CD14-positive monocyte (primary cell): ENCODE results near the gene LRRC10B. TPM values are rescaled to one million over a fixed set of nuclear protein-coding genes. Genes with fewer than 3 reads are reported as not detected.
"Not testable (repeated sequence)": the region's sequence is repeated elsewhere in the genome, so short reads cannot be mapped to it uniquely, and the experiment has no call there.

Source experiments
- DNase-seq, 3 donors: peaks; one replicate each; pipeline ENCODE4 v3.0.0-alpha.2; 2011 to 2022
- H2AFZ ChIP-seq: 2 replicates; pipeline ENCODE4 v1.6.0; 2012; ENCODE audit warnings: mild to moderate bottlenecking, low read depth, low read length, inconsistent platforms; ENCODE audit not compliant: insufficient read depth, poor library complexity, severe bottlenecking
- H3K27ac ChIP-seq, 2 donors: 1 replicate in 1 of 2; 2 replicates in 1 of 2; pipeline ENCODE4 v1.5.1; 2012 to 2013; ENCODE audit warnings: low read length in 2 of 2, control low read depth in 1 of 2, inconsistent platforms in 1 of 2, low read depth in 1 of 2, mild to moderate bottlenecking in 1 of 2
- H3K27me3 ChIP-seq, 2 donors: one replicate each; pipeline versions ENCODE4 v1.6.0 to v1.6.1; 2011 to 2013; ENCODE audit warnings: low read length in 2 of 2; ENCODE audit not compliant: control insufficient read depth in 2 of 2, insufficient read depth in 2 of 2
- H3K36me3 ChIP-seq, 2 donors: replicated peaks in 1 of 2; 1 replicate in 1 of 2; 2 replicates in 1 of 2; pipeline versions ENCODE4 v1.5.1 to v1.6.1; 2012 to 2013; ENCODE audit warnings: low read length in 2 of 2, control low read depth in 1 of 2, inconsistent platforms in 1 of 2, mild to moderate bottlenecking in 1 of 2; ENCODE audit not compliant: insufficient read depth in 2 of 2, control insufficient read depth in 1 of 2
- H3K4me1 ChIP-seq, 2 donors: 1 replicate in 1 of 2; 2 replicates in 1 of 2; pipeline versions ENCODE4 v1.5.1 to v1.6.1; 2012 to 2013; ENCODE audit warnings: low read length in 2 of 2, control low read depth in 1 of 2, inconsistent platforms in 1 of 2, mild to moderate bottlenecking in 1 of 2, moderate library complexity in 1 of 2; ENCODE audit not compliant: insufficient read depth in 2 of 2, control insufficient read depth in 1 of 2
- H3K4me2 ChIP-seq: replicated peaks from 2 replicates; pipeline ENCODE3; 2012; ENCODE audit warnings: low read length, moderate library complexity, mild to moderate bottlenecking; ENCODE audit not compliant: poor library complexity, severe bottlenecking; ENCODE audit errors: extremely low read depth
- H3K4me3 ChIP-seq, 3 experiments: fragments of 200-600 bp in 1 of 3; sonication (generic) in 1 of 3; replicated peaks in 1 of 3; 1 replicate in 2 of 3; 2 replicates in 1 of 3; pipeline ENCODE4 v1.5.1; 2011 to 2013; ENCODE audit warnings: low read length in 3 of 3, mild to moderate bottlenecking in 3 of 3, control low read depth in 2 of 3, low read depth in 2 of 3, inconsistent platforms in 1 of 3, moderate library complexity in 1 of 3
- H3K79me2 ChIP-seq: 2 replicates; pipeline ENCODE4 v1.6.0; 2012; ENCODE audit warnings: mild to moderate bottlenecking, control low read depth, inconsistent platforms, low read length, moderate library complexity; ENCODE audit not compliant: insufficient read depth
- H3K9ac ChIP-seq: 2 replicates; pipeline ENCODE4 v1.6.0; 2017; ENCODE audit warnings: low read length, mild to moderate bottlenecking; ENCODE audit not compliant: insufficient read depth, poor library complexity, severe bottlenecking
- H3K9me3 ChIP-seq, 2 donors: replicated peaks in 1 of 2; 1 replicate in 1 of 2; 2 replicates in 1 of 2; pipeline versions ENCODE4 v1.5.1 to v1.6.1; 2012 to 2013; ENCODE audit warnings: low read length in 2 of 2, control low read depth in 1 of 2; ENCODE audit not compliant: control insufficient read depth in 1 of 2, insufficient read depth in 1 of 2
- H4K20me1 ChIP-seq: 2 replicates; pipeline ENCODE4 v1.6.0; 2012; ENCODE audit warnings: mild to moderate bottlenecking, low read length, control low read depth, moderate library complexity; ENCODE audit not compliant: insufficient read depth
- H3K27ac Mint-ChIP-seq, 7 donors: one replicate each; pipeline ENCODE4 v1.8.0; 2020; ENCODE audit warnings: mild to moderate bottlenecking in 7 of 7, mixed read lengths in 7 of 7, moderate library complexity in 6 of 7, inconsistent platforms in 2 of 7
- H3K27me3 Mint-ChIP-seq, 3 donors: one replicate each; pipeline ENCODE4 v1.8.0; 2021 to 2022; ENCODE audit warnings: low read depth in 3 of 3, mild to moderate bottlenecking in 3 of 3, mixed read lengths in 3 of 3, moderate library complexity in 3 of 3, inconsistent platforms in 1 of 3
- H3K36me3 Mint-ChIP-seq, 2 donors: one replicate each; pipeline ENCODE4 v1.8.0; 2020; ENCODE audit warnings: mixed read lengths in 2 of 2, inconsistent platforms in 1 of 2, mild to moderate bottlenecking in 1 of 2
- H3K4me1 Mint-ChIP-seq: one replicate; pipeline ENCODE4 v1.8.0; 2020; ENCODE audit warnings: mild to moderate bottlenecking, mixed read lengths
- H3K4me3 Mint-ChIP-seq, 2 donors: one replicate each; pipeline ENCODE4 v1.8.0; 2020; ENCODE audit warnings: mild to moderate bottlenecking in 2 of 2, mixed read lengths in 2 of 2, moderate library complexity in 1 of 2
- H3K9me3 Mint-ChIP-seq, 7 donors: one replicate each; pipeline ENCODE4 v1.8.0; 2020 to 2022; ENCODE audit warnings: mixed read lengths in 7 of 7, mild to moderate bottlenecking in 6 of 7, moderate library complexity in 6 of 7, inconsistent platforms in 2 of 7
- WGBS: methylation state at CpG from one replicate; pipeline ENCODE4 v1.1.5; 2013; ENCODE audit warnings: missing lambda C conversion rate; ENCODE audit not compliant: insufficient coverage; 5-methylcytosine and 5-hydroxymethylcytosine counted together
- intact Hi-C, 2 donors: fragments of 100-400 bp; cut with micrococcal nuclease; formaldehyde crosslinking; loops; one replicate each; pipeline versions ENCODE4 v1.15.0 to v1.15.1; 2023
- polyA plus RNA-seq, 3 donors: library from polyadenylated mRNA; depleted of rRNA in 1 of 3; unstranded in 2 of 3; stranded (reverse) in 1 of 3; fragments of 300-500 nt in 2 of 3; fragments of >200 nt in 1 of 3; fragmentation: Illumina TruSeq in 2 of 3; gene quantifications; 1 replicate in 2 of 3; 2 replicates in 1 of 3; pipeline ENCODE4 v1.2.3, GENCODE V29; 2012 to 2021
- TF ChIP-seq, protein P1 (sequence below): fragments of 200-600 bp; IDR thresholded peaks from one replicate; pipeline ENCODE4 v1.8.0; 2022; ENCODE audit warnings: antibody characterized with exemption, mild to moderate bottlenecking

Gene LRRC10B
- polyA plus RNA-seq, 3 donors, result not detected

DNA sequence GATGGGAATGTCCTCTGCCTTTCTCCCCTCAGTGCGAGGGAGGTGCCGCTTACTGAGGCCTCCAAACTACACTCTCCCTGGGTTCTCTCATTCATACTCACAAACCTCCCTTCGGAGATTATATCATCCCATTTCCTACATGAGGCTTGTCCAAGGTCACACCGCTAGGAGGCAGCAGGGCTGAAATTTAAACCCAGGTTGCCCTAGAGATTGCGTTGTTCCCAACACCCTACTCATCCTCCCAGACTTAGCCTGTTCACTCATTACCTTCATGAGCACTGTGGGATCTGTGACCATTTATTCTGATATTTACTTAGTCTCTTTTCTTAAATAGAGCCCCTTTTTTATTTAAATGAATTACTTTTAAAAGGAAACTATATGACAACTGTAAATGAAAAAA is 47.6 kb upstream of the LRRC10B start:
- Histone ChIP-seq H3K36me3 (peaks cover 9 to 14% of the 10 kb centered on the region in 2 donors), H3K9me3 (no peaks in the 10 kb centered on the region), H3K9ac (no peak overlapping the region), H3K27me3 (no peaks in the 10 kb centered on the region), H3K4me3 (no peak overlapping the region), H3K4me1 (no peaks in the 10 kb centered on the region), H3K27ac (no peak overlapping the region), H2AFZ (no peak overlapping the region), H4K20me1 (peaks cover 9% of the 10 kb centered on the region), H3K79me2 (no peaks in the 10 kb centered on the region), H3K4me2 (no peak overlapping the region)
- peaks cover 0 to 3% (median 0%) of the 10 kb centered on the region in 7 donors for H3K9me3 Mint-ChIP-seq
- no peak for DNase-seq
- WGBS, result 90% methylated on average over 4 of the region's 5 CpGs
- no peak overlapping the region for H3K27ac Mint-ChIP-seq
- no peak overlapping the region for H3K4me3 Mint-ChIP-seq
- intact Hi-C loops, result no loop called here
- TF ChIP-seq, protein P1, sequence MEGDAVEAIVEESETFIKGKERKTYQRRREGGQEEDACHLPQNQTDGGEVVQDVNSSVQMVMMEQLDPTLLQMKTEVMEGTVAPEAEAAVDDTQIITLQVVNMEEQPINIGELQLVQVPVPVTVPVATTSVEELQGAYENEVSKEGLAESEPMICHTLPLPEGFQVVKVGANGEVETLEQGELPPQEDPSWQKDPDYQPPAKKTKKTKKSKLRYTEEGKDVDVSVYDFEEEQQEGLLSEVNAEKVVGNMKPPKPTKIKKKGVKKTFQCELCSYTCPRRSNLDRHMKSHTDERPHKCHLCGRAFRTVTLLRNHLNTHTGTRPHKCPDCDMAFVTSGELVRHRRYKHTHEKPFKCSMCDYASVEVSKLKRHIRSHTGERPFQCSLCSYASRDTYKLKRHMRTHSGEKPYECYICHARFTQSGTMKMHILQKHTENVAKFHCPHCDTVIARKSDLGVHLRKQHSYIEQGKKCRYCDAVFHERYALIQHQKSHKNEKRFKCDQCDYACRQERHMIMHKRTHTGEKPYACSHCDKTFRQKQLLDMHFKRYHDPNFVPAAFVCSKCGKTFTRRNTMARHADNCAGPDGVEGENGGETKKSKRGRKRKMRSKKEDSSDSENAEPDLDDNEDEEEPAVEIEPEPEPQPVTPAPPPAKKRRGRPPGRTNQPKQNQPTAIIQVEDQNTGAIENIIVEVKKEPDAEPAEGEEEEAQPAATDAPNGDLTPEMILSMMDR, result no peak
- H3K4me1 Mint-ChIP-seq, result no peaks in the 10 kb centered on the region
- peaks cover 0 to 3% (median 0%) of the 10 kb centered on the region in 3 donors for H3K27me3 Mint-ChIP-seq
- peaks cover 20 to 40% of the 10 kb centered on the region in 2 donors for H3K36me3 Mint-ChIP-seq

DNA sequence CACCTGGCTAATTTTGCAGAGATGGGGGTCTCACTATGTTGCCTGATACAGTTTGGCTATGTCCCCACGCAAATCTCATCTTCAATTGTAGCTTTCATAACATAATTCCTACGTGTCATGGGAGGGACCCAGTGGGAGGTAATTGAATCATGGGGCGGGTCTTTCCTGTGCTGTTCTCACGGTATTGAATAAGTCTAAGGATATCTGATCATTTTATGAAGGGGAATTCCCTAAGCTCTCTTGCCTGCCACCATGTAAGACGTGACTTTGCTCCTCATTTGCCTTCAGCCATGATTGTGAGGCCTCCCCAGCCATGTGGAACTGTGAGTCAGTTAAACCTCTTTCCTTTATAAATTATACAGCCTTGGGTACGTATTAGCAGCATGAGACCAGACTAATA is 40.9 kb upstream of the LRRC10B start:
- H3K27ac ChIP-seq, H3K27me3 ChIP-seq, H2AFZ ChIP-seq, H3K79me2 ChIP-seq, H3K4me3 Mint-ChIP-seq, H3K9ac ChIP-seq, H3K9me3 Mint-ChIP-seq, H3K4me2 ChIP-seq, H3K27ac Mint-ChIP-seq, H3K4me1 Mint-ChIP-seq, intact Hi-C loops, H3K27me3 Mint-ChIP-seq, H4K20me1 ChIP-seq, H3K9me3 ChIP-seq, H3K4me1 ChIP-seq, H3K4me3 ChIP-seq, DNase-seq: not testable (repeated sequence)
- peaks cover 19 to 31% of the 10 kb centered on the region in 2 donors for H3K36me3 ChIP-seq
- peaks cover 31 to 48% of the 10 kb centered on the region in 2 donors for H3K36me3 Mint-ChIP-seq
- 86% methylated on average over 1 of the region's 6 CpGs for WGBS
